Muscle layer of colon (tissue), 2 donors: ENCODE data around the gene ITGA6.
"Not testable (repeated sequence)": the region's sequence is repeated elsewhere in the genome, so short reads cannot be mapped to it uniquely, and the experiment has no call there.

Experiments used
- H3K27ac ChIP-seq: one replicate; pipeline ENCODE4 v1.7.0; 2013; ENCODE audit warnings: low read depth, mild to moderate bottlenecking, low read length, moderate library complexity
- H3K27me3 ChIP-seq, 2 donors: one replicate each; pipeline ENCODE4 v1.7.0; 2013; ENCODE audit warnings: low read length in 2 of 2, mild to moderate bottlenecking in 2 of 2; ENCODE audit not compliant: insufficient read depth in 2 of 2, control insufficient read depth in 1 of 2
- H3K36me3 ChIP-seq: one replicate; pipeline ENCODE4 v1.7.0; 2013; ENCODE audit warnings: mild to moderate bottlenecking, low read length; ENCODE audit not compliant: insufficient read depth
- H3K4me1 ChIP-seq: one replicate; pipeline ENCODE4 v1.7.0; 2013; ENCODE audit warnings: mild to moderate bottlenecking, low read length; ENCODE audit not compliant: insufficient read depth
- H3K4me3 ChIP-seq, 2 donors: one replicate each; pipeline ENCODE4 v1.7.0; 2013; ENCODE audit warnings: low read length in 2 of 2, low read depth in 1 of 2, mild to moderate bottlenecking in 1 of 2, moderate library complexity in 1 of 2
- H3K9ac ChIP-seq: one replicate; pipeline ENCODE4 v1.7.0; 2013; ENCODE audit warnings: low read length
- H3K9me3 ChIP-seq: one replicate; pipeline ENCODE4 v1.7.0; 2013; ENCODE audit warnings: mild to moderate bottlenecking, low read length
- donor health status: abdominal sarcoma.
- donor health status: Adenocarcinoma of cecum.

Gene ITGA6

GRCh38 chr2:172512810-172513523 is 85.6 kb downstream of the ITGA6 start:
- Histone ChIP-seq H3K4me1 (no peaks in the 10 kb centered on the region), H3K27me3 (no peaks in the 10 kb centered on the region), H3K4me3 (no peak overlapping the region), H3K27ac (no peak overlapping the region), H3K9me3 (peaks cover 4% of the 10 kb centered on the region), H3K36me3 (no peaks in the 10 kb centered on the region), H3K9ac (no peak overlapping the region)

- Histone ChIP-seq H3K27me3 (no peaks in the 10 kb centered on the region), H3K9me3 (peaks cover 4% of the 10 kb centered on the region), H3K9ac (no peak overlapping the region), H3K4me3 (no peak overlapping the region), H3K4me1 (no peaks in the 10 kb centered on the region), H3K27ac (no peak overlapping the region), H3K36me3 (no peaks in the 10 kb centered on the region)
Observed at GRCh38 chr2:172513524-172513900, 86.1 kb downstream of the ITGA6 start.

- peaks cover 4% of the 10 kb centered on the region for H3K9me3 ChIP-seq
- H3K4me1 ChIP-seq = no peaks in the 10 kb centered on the region
- H3K27me3 ChIP-seq = no peaks in the 10 kb centered on the region
- no peak overlapping the region for H3K4me3 ChIP-seq
- no peak overlapping the region for H3K27ac ChIP-seq
- H3K9ac ChIP-seq = no peak overlapping the region
- no peaks in the 10 kb centered on the region for H3K36me3 ChIP-seq
Observed at GRCh38 chr2:172513935-172514586, 86.7 kb downstream of the ITGA6 start.

GRCh38 chr2:172516299-172516698 is 88.9 kb downstream of the ITGA6 start:
- Histone ChIP-seq H3K36me3 (no peaks in the 10 kb centered on the region), H3K4me3 (no peak overlapping the region), H3K4me1 (no peaks in the 10 kb centered on the region), H3K27ac (no peak overlapping the region), H3K9me3 (peaks cover 4% of the 10 kb centered on the region), H3K27me3 (no peaks in the 10 kb centered on the region), H3K9ac (no peak overlapping the region)

- no peaks in the 10 kb centered on the region for H3K36me3 ChIP-seq
- no peak overlapping the region for H3K27ac ChIP-seq
Observed at GRCh38 chr2:172518995-172519394, 91.6 kb downstream of the ITGA6 start.

GRCh38 chr2:172525601-172526000 is 98.2 kb downstream of the ITGA6 start:
- no peak overlapping the region for H3K27ac ChIP-seq
- no peaks in the 10 kb centered on the region for H3K27me3 ChIP-seq
- H3K9me3 ChIP-seq = no peaks in the 10 kb centered on the region
- H3K4me3 ChIP-seq = no peak overlapping the region
- no peak overlapping the region for H3K9ac ChIP-seq
- H3K36me3 ChIP-seq = no peaks in the 10 kb centered on the region
- no peaks in the 10 kb centered on the region for H3K4me1 ChIP-seq

More at GRCh38 chr2:172518995-172519394, 91.6 kb downstream of the ITGA6 start:
- Histone ChIP-seq H3K4me1 (no peaks in the 10 kb centered on the region), H3K4me3 (no peak overlapping the region), H3K9ac (no peak overlapping the region), H3K27me3 (no peaks in the 10 kb centered on the region), H3K9me3 (no peaks in the 10 kb centered on the region)

- H3K27me3 ChIP-seq = no peaks in the 10 kb centered on the region
- H3K27ac ChIP-seq = no peak overlapping the region
- H3K4me3 ChIP-seq = no peak overlapping the region
- H3K9ac ChIP-seq = no peak overlapping the region
- H3K9me3 ChIP-seq = no peaks in the 10 kb centered on the region
- no peaks in the 10 kb centered on the region for H3K36me3 ChIP-seq
- H3K4me1 ChIP-seq = no peaks in the 10 kb centered on the region
Observed at GRCh38 chr2:172531309-172531708, 103.9 kb downstream of the ITGA6 start.

- not testable (repeated sequence) for H3K27me3 ChIP-seq, H3K27ac ChIP-seq, H3K9me3 ChIP-seq
Observed at GRCh38 chr2:172532461-172532860, 105.1 kb downstream of the ITGA6 start.

GRCh38 chr2:172533687-172534086 is 106.3 kb downstream of the ITGA6 start:
- no peaks in the 10 kb centered on the region for H3K27me3 ChIP-seq
- no peak overlapping the region for H3K4me3 ChIP-seq
- H3K9ac ChIP-seq = no peak overlapping the region
- no peaks in the 10 kb centered on the region for H3K4me1 ChIP-seq
- no peaks in the 10 kb centered on the region for H3K36me3 ChIP-seq
- H3K27ac ChIP-seq = no peak overlapping the region
- no peaks in the 10 kb centered on the region for H3K9me3 ChIP-seq

More at GRCh38 chr2:172532461-172532860, 105.1 kb downstream of the ITGA6 start:
- not testable (repeated sequence) for H3K4me1 ChIP-seq, H3K9ac ChIP-seq, H3K36me3 ChIP-seq, H3K4me3 ChIP-seq

GRCh38 chr2:172535119-172535518 is 107.7 kb downstream of the ITGA6 start:
- no peak overlapping the region for H3K4me3 ChIP-seq
- no peaks in the 10 kb centered on the region for H3K36me3 ChIP-seq
- H3K9ac ChIP-seq = no peak overlapping the region
- H3K27me3 ChIP-seq = no peaks in the 10 kb centered on the region
- H3K9me3 ChIP-seq = no peaks in the 10 kb centered on the region
- H3K4me1 ChIP-seq = no peaks in the 10 kb centered on the region
- H3K27ac ChIP-seq = no peak overlapping the region

- H3K4me3 ChIP-seq, H3K9me3 ChIP-seq, H3K4me1 ChIP-seq, H3K27ac ChIP-seq, H3K9ac ChIP-seq, H3K36me3 ChIP-seq, H3K27me3 ChIP-seq: not testable (repeated sequence)
Observed at GRCh38 chr2:172537851-172538250, 110.5 kb downstream of the ITGA6 start.

GRCh38 chr2:172539767-172540166 is 112.4 kb downstream of the ITGA6 start:
- Histone ChIP-seq H3K36me3 (no peaks in the 10 kb centered on the region), H3K27me3 (no peaks in the 10 kb centered on the region), H3K4me1 (no peaks in the 10 kb centered on the region), H3K4me3 (no peak overlapping the region), H3K9me3 (no peaks in the 10 kb centered on the region), H3K9ac (no peak overlapping the region), H3K27ac (no peak overlapping the region)
